HUES6 (cell line): ENCODE measurements around the gene SFSWAP.

Experiments used
- H3K27ac ChIP-seq: 2 replicates; pipeline ENCODE4 v1.7.0; 2013; ENCODE audit warnings: low read depth, mild to moderate bottlenecking, low read length, inconsistent platforms
- H3K27me3 ChIP-seq: 2 replicates; pipeline ENCODE4 v1.6.1; 2013; ENCODE audit warnings: low read length; ENCODE audit not compliant: control insufficient read depth, insufficient read depth
- H3K36me3 ChIP-seq: 2 replicates; pipeline ENCODE4 v1.6.1; 2013; ENCODE audit warnings: low read length; ENCODE audit not compliant: control insufficient read depth, insufficient read depth
- H3K4me1 ChIP-seq: 2 replicates; pipeline ENCODE4 v1.6.1; 2013; ENCODE audit warnings: low read length; ENCODE audit not compliant: control insufficient read depth, insufficient read depth
- H3K4me3 ChIP-seq: 2 replicates; pipeline ENCODE4 v1.5.1; 2013; ENCODE audit warnings: low read depth, low read length
- H3K9ac ChIP-seq: one replicate; pipeline ENCODE4 v1.6.1; 2013; ENCODE audit warnings: mild to moderate bottlenecking, low read length
- H3K9me3 ChIP-seq: 2 replicates; pipeline ENCODE4 v1.6.1; 2013; ENCODE audit warnings: low read depth, low read length; ENCODE audit not compliant: control insufficient read depth, insufficient read depth

Gene SFSWAP

DNA sequence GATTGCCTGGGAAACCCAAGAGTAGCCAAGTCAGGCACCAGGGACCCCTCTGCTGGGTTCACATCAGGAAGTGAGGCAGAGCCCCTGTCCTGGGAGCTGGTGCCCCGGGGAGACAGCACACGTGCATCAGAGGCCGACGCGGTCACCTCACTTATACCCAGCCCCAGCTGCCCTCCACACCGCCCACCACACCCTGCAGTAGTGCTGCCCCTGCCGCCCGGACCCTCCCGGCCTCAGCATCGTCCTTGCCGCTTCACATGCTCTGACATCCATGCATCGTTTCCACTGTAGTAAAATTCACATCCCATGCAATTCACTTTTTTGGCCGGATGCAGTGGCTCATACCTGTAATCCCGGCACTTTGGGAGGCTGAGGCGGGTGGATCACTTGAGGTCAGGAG lies 131.3 kb downstream of the SFSWAP start:
- Histone ChIP-seq H3K9ac (no peak overlapping the region), H3K4me1 (no peaks in the 10 kb centered on the region), H3K9me3 (no peaks in the 10 kb centered on the region), H3K27me3 (no peaks in the 10 kb centered on the region), H3K36me3 (peaks cover 49% of the 10 kb centered on the region), H3K4me3 (no peak overlapping the region), H3K27ac (no peak overlapping the region)

DNA sequence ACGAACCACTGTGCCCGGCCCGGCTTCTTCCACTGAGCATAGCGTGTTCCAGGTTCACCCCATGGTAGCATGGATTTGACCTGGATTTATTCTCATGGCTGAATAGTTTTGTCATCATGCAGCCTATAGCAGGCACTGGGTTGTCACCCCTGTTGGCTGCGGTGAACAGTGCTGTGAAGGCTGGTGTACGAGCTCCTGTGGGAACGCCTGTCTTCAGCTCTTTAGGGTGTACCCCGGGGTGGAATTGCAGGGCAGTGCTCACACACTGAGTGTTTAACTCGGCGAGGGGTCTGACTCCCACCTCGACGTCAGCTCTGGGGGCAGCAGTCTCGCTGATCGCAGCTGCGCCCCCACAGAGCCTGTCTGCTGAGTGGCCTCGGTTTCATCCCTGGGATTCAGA lies 132.6 kb downstream of the SFSWAP start:
- no peaks in the 10 kb centered on the region for H3K27me3 ChIP-seq
- H3K36me3 ChIP-seq = peaks cover 49% of the 10 kb centered on the region
- no peaks in the 10 kb centered on the region for H3K9me3 ChIP-seq
- H3K9ac ChIP-seq = no peak overlapping the region
- H3K27ac ChIP-seq = no peak overlapping the region
- no peak overlapping the region for H3K4me3 ChIP-seq
- no peaks in the 10 kb centered on the region for H3K4me1 ChIP-seq

DNA sequence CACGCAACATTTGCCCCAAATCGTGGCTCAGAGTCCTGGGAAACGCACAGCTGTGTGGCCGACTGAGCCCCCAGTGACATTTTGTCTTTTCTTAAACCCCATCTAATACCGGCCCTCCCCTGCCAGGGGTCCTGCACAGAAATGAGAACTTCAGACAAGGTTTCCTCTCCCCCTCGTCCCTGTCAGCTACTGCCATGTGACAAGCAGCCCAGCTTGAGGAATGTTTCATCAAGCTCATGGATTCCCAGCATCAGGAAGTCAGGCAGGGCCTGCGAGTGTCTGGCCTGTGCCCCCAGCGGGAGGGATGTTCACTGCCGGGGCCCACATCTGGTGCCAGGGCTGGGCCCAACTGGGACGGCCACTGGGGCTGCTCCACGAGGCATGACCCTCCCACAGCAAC lies 133.2 kb downstream of the SFSWAP start:
- Histone ChIP-seq H3K4me3 (no peak overlapping the region), H3K27ac (no peak overlapping the region), H3K4me1 (no peaks in the 10 kb centered on the region), H3K9ac (no peak overlapping the region), H3K36me3 (peaks cover 52% of the 10 kb centered on the region), H3K27me3 (no peaks in the 10 kb centered on the region), H3K9me3 (no peaks in the 10 kb centered on the region)

DNA sequence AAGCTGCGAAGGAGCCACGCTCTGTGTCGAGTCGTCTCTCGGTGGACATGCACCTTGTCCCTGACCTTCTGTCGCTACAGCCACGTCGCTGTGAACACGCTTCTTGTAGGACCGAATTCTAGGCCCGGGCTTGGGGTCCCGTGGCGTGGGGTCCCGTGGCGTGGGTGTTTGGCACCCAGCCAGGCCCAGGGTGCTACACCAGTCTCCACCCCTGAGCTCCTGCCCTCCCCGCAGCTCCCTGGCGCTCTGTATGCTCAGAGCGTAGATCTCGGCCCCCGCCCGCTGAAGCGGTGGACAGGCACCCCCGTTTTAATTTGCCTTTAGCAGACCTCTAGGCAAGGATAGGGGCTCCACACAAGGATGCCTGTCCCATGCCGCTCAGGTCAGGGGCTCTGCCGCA lies 133.8 kb downstream of the SFSWAP start:
- H3K27ac ChIP-seq = no peak overlapping the region
- no peaks in the 10 kb centered on the region for H3K9me3 ChIP-seq
- H3K36me3 ChIP-seq = peaks cover 52% of the 10 kb centered on the region
- no peaks in the 10 kb centered on the region for H3K27me3 ChIP-seq
- H3K9ac ChIP-seq = no peak overlapping the region
- H3K4me1 ChIP-seq = no peaks in the 10 kb centered on the region
- H3K4me3 ChIP-seq = no peak overlapping the region

DNA sequence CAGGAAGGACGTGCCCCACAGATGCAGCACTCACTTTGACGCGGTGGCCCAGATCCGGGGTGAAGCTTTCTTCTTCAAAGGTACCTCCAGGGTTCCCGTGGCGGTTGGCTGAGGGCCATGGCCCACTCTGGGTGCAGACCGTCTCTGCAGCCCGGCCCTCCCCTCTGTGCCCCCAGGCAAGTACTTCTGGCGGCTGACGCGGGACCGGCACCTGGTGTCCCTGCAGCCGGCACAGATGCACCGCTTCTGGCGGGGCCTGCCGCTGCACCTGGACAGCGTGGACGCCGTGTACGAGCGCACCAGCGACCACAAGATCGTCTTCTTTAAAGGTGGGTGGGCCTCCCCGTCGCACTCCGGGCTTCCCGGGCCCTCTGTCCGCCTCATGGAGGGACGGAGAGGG lies 134.2 kb downstream of the SFSWAP start:
- Histone ChIP-seq H3K4me1 (no peaks in the 10 kb centered on the region), H3K27ac (no peak overlapping the region), H3K9me3 (no peaks in the 10 kb centered on the region), H3K4me3 (no peak overlapping the region), H3K36me3 (peaks cover 52% of the 10 kb centered on the region), H3K9ac (no peak overlapping the region), H3K27me3 (no peaks in the 10 kb centered on the region)

DNA sequence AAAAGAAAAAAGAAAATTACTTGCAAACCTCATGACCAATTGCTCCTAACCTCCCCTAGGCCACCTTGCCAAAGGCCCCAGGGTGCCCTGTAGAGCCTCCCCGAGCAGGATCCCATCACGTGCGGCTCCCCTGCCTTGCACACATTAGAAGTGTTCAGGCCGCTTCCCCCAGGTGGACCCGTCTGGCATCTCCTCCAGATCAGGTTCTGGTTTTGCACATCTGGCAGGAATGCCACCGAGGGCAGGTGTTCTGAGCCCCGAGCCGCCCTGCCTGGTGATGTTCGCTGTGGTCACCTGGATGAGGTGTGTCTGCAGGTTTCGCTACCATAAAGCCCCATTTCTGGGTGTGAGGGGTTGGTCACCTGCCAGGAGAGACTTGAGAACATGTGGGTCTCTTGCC lies 136.6 kb downstream of the SFSWAP start:
- Histone ChIP-seq H3K36me3 (peaks cover 31% of the 10 kb centered on the region), H3K9me3 (no peaks in the 10 kb centered on the region), H3K4me1 (no peaks in the 10 kb centered on the region), H3K9ac (no peak overlapping the region), H3K27me3 (no peaks in the 10 kb centered on the region), H3K4me3 (no peak overlapping the region), H3K27ac (no peak overlapping the region)

DNA sequence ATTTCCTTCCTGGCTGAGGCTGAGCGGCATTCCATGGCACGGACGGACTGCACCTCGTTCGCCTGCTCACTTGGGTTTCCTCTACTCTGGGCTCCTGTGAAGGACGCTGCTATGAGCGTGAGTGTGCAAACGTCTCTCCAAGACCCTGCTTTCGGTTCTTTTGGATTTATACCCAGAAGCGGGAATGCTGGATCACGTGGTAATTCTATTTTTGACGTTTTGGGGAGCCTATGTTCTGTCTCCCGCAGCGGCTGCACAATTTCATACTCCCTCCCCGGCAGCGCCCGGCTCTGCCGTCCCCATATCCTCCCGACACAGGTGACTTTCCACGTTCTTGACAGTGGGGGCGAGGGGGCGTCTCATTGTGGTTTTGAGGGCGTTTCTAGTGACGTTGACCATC lies 137.9 kb downstream of the SFSWAP start:
- no peak overlapping the region for H3K27ac ChIP-seq
- H3K4me3 ChIP-seq = no peak overlapping the region
- no peaks in the 10 kb centered on the region for H3K4me1 ChIP-seq
- no peak overlapping the region for H3K9ac ChIP-seq
- H3K36me3 ChIP-seq = peaks cover 31% of the 10 kb centered on the region
- no peaks in the 10 kb centered on the region for H3K9me3 ChIP-seq
- H3K27me3 ChIP-seq = no peaks in the 10 kb centered on the region
